GM12875 (cell line): ENCODE data around the gene MICAL3.
"Not testable (repeated sequence)": the region's sequence is repeated elsewhere in the genome, so short reads cannot be mapped to it uniquely, and the experiment has no call there.

ENCODE experiments used
- H3K4me3 ChIP-seq: one replicate; pipeline ENCODE4 v1.5.1; 2011; ENCODE audit warnings: low read depth, low read length, control low read depth
- CTCF ChIP-seq: IDR thresholded peaks from 2 replicates; pipeline ENCODE4 v1.5.1; 2011; ENCODE audit warnings: low read depth, mild to moderate bottlenecking, control low read depth, inconsistent platforms, low read length, moderate library complexity, borderline replicate concordance; ENCODE audit not compliant: insufficient read depth

Gene MICAL3

DNA sequence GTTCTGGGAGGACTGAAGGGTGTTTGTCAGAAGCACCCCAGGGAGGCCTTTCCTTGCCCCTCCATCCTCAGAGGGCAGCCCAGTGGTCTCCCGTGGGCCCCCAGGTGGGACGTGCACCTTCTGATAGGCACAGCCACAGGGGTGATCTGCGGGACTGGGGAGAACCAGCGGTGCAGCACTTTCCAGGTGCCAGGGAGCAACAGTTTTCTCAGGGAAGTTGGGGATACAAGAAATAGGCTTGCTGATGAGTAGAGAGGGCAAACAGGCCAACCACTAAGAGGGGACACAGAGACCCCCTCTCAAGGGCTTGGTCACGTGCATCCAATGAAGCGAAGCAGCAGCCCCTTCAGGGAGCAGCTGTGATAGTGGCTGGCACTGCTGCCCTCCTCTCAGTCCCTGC, 143.0 kb downstream of the MICAL3 start:
- no peak for TF ChIP-seq CTCF

GRCh38 chr22:17880468-17880867, 143.9 kb downstream of the MICAL3 start:
- TF ChIP-seq CTCF, result no peak
- H3K4me3 ChIP-seq, result no peak overlapping the region

More for the DNA sequence above, 143.0 kb downstream of the MICAL3 start:
- H3K4me3 ChIP-seq, result no peak overlapping the region

- TF ChIP-seq CTCF, result no peak
- H3K4me3 ChIP-seq, result no peak overlapping the region
Observed at GRCh38 chr22:17880020-17880419, 144.3 kb downstream of the MICAL3 start.

GRCh38 chr22:17878941-17879340, 145.4 kb downstream of the MICAL3 start:
- no peak for TF ChIP-seq CTCF
- no peak overlapping the region for H3K4me3 ChIP-seq

- no peak for TF ChIP-seq CTCF
- no peak overlapping the region for H3K4me3 ChIP-seq
Observed at GRCh38 chr22:17878186-17878694, 146.1 kb downstream of the MICAL3 start.

DNA sequence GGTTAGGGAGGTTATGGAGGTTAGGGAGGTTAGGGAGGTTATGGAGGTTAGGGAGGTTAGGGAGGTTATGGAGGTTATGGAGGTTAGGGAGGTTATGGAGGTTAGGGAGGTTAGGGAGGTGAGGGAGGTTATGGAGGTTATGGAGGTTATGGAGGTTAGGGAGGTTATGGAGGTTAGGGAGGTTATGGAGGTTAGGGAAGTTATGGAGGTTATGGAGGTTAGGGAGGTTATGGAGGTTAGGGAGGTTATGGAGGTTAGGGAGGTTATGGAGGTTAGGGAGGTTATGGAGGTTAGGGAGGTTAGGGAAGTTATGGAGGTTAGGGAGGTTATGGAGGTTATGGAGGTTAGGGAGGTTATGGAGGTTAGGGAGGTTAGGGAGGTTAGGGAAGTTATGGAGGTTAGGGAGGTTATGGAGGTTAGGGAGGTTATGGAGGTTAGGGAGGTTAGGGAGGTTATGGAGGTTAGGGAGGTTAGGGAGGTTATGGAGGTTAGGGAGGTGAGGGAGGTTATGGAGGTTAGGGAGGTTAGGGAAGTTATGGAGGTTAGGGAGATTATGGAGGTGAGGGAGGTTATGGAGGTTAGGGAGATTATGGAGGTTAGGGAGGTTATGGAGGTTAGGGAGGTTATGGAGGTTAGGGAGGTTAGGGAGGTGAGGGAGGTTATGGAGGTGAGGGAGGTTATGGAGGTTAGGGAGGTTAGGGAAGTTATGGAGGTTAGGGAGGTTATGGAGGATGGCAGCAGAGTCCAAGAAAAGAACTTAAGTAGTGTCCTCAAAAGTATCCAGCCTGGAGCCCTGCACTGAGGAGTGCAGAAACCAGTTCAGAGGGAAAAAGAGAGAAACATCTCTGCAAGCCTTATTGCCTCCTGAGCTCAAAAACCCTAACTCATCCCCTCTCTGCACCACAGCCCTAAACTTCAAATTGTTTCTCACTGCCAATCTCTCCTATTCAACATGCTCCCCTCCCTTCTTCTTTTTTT, 147.2 kb downstream of the MICAL3 start:
- not testable (repeated sequence) for H3K4me3 ChIP-seq

DNA sequence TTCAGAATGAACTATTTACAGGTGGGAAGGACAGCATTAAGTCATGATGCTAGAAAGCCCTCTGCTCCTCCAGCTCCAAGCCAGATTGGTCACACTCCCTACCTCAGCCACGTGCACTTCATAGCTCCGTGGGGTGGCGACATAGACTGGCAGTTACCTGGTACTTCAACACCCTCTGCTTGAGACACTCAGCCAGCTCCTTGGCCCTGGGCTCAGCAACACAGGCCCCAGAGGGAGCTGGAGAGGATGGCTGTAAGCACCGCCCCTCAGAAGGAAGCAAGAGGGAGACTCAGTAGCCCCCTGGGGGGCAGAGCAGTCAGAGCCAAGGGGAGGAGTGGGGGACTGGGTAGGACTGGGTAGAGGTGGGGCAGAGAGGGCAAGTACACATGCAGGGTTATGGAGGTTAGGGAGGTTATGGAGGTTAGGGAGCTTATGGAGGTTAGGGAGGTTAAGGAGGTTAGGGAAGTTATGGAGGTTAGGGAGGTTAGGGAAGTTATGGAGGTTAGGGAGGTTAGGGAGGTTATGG, 148.0 kb downstream of the MICAL3 start:
- no peak for TF ChIP-seq CTCF
- no peak overlapping the region for H3K4me3 ChIP-seq
